H4 (cell line): ENCODE data around the gene NELFCD. TPM values are rescaled to one million over a fixed set of nuclear protein-coding genes. Genes with fewer than 3 reads are reported as not detected.
"Not testable (repeated sequence)": the region's sequence is repeated elsewhere in the genome, so short reads cannot be mapped to it uniquely, and the experiment has no call there.

ENCODE experiments used
- DNase-seq: peaks from one replicate; pipeline ENCODE4 v3.0.0-alpha.2; 2015; ENCODE audit warnings: low spot score
- total RNA-seq: library from RNA; depleted of rRNA; stranded (reverse); fragments of >200 nt; shearing (Covaris generic); gene quantifications from 2 replicates; pipeline ENCODE4 v1.2.3, GENCODE V29; 2014; rRNA removed

NELFCD gene
- total RNA-seq = 19.0 and 44.2 TPM in 2 replicates

DNA sequence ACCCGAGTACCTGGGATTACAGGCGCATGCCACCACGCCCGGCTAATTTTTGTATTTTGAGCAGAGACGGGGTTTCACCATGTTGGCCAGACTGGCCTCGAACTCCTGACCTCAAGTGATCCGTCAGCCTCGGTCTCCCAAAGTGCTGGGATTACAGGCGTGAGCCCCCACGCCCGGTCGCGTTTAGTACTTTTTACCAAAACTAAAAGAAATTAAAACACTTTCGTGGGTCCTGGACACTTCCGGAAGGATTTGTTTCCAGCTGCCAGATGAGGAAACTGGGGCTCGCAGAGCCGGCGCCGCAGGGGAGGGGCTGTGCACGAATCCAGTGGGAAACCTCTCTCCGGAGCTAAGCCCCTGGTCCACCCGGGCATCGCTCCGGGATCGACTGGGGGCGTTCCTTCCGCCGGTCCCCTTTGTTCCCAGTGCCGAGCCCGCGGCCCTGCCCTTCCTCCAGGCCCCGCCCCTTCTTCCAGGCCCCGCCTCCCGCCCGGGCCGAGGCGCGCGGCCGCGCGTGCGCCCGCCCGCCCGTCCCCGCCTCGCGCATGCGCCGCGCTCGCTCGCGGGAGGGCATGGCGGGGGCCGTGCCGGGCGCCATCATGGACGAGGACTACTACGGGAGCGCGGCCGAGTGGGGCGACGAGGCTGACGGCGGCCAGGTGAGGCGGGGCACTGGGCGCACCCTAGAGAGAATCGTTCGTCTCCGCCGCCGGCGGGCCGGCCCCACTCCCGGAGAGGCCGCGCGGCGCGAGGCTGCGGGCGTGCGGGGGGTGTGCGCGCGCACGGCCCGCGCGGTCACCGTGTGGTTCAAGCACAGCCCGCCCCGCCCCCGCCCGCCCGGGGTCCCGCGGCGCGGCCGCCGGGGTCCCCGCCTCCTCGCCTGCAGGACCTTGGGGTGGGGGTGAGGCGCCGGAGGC is at the start of gene NELFCD:
NELFCD (plus strand) TSS at position 546 of the 917 bp plus-strand sequence; CDS start at position 600, 54 bp downstream.
- DNase-seq = peak; percentile 60

DNA sequence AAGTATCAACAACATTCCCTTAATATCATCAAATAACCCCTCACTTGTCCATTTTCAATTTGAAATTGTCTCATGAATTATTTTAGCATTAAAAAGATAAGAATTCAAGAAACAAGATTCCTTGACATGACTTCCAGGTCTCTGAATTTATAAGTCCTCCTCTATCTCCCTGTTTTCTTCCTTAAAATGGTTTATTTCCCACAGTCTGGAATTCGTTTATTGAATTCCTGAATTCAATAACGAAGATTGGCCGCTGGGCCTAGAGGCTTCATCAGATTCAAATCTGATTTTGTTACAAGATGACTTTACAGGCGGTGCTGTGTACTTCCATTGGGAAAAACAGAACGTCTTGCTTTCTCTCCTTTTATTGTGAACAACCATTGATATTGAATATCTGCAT is 48.9 kb upstream of the NELFCD start:
- no peak for DNase-seq

DNA sequence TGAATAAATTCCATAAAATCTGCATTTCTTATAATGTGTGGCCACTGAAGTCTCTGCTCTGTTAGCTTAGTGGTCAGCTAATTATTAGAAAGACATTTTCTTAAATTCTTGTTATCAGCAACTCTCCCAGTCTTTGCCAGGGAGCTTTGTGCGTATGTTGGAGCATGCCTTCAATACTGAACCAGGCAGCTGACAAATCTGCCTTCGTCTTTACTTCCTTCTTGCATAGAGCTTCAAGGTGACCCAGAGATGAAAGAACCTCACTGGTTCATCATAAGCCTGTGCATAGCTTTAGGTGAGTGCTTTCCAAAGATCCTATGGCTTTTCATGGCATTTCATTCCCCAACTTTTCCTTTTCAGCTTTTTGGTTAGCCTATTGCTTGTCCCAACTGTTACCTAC is 43.0 kb upstream of the NELFCD start:
- no peak for DNase-seq

DNA sequence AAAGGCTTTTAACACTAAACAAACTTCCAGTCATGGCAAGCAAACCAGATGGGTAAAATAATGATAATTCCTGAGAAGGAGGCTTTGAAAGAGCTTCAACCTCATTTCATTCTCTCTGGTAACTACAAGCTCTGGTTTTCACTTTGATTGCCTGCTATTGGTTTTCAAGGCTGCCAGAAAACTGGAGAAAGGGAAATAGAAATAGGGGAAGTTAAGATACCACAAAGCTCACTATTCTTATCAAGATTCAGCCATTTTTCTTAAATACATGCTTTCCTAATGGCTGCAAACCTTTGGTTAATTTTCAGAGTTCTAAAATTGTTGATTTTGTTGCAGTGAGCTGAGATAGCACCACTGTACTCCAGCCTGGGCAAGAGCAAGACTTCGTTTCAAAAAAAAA is 42.5 kb upstream of the NELFCD start:
- DNase-seq = no peak

GRCh38 chr20:58941471-58941870 is 39.6 kb upstream of the NELFCD start:
- DNase-seq = no peak

DNA sequence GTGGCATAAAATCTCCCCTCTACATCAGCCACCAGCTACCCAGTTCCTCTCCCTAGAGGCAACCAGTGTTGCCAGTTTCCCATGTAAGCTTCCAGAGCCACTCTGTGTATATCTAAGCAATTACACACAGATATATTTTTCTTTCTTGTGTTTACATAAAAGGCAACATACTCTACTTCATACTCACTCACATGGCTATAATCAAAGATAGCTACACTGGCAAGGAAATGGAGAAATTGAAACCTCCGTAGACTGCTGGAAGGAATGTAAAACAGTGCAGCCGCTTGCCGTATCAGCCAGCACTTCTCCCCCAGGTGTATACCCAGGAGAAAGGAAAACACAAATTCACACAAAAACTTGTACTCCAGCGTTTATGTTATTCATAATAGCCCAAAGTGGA is 38.5 kb upstream of the NELFCD start:
- no peak for DNase-seq

DNA sequence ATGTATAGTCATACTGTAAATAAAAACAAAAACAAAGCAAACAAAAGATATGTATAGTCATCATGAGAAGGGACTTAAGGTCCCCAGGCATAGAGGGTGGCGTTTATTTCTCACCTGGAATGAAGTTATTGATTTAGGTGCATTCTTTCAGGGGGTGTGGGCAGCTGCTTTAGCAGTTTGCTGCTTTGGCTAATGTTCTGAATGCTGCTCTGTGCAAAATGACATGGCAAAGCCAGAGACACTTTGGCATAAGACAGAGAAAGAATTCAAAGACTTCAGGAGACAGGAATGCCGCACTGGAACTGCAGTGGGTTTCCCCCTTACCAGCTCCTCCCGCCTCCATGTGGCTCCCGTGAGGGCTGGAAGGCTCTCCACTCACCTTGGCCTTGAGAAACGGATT is 36.4 kb upstream of the NELFCD start:
- DNase-seq = no peak

GRCh38 chr20:58945965-58946631 is 35.0 kb upstream of the NELFCD start:
- no peak for DNase-seq

DNA sequence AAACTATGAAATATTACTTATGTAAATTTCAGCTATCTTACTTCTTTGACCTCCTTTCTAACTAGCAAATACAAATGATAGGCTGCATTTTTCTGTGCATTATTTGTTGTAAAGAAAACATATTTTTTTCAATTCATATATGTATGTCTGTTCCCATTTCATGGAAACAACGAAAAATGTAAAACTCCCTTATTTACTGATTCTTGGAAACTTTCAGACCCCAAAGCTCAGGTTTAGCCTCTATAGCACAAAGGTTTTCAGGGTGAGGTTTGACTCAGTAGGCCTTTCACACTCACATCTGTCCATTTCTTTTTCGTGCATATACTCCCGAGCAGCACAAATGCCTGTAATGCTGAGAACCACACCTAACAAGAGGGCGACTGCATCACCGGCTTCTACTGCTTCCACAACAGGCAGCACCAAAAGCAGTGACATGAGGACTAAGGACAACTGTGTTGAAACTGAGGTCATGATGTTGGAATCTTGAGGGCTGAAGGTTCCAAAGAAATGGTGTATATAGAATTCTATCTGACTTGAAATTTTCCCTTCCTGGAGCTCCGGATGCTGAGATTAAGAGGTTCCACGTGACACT is 33.2 kb upstream of the NELFCD start:
- not testable (repeated sequence) for DNase-seq

- no peak for DNase-seq
Measured at GRCh38 chr20:58950603-58951002, 30.5 kb upstream of the NELFCD start.

GRCh38 chr20:58953050-58953449 is 28.0 kb upstream of the NELFCD start:
- DNase-seq = no peak

GRCh38 chr20:58956078-58956477 is 25.0 kb upstream of the NELFCD start:
- no peak for DNase-seq

DNA sequence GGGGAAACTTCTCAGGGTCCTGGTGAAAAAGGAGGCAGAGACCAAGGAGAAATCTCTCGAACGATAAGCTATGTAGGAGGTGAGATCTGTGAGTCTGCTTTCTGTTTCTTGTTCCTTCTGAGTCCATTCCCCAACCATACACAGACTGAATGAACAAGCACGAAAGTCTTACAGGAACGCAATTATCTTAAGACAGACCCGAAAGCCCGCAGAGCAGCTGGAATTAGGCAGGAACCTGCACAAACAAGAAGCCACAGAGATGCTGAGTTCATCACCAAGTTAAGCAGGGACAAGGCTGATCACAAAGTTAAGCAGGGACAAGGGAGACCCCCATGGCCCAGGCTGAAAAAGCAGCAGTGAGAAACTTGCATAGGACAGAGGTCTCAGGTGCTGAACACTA is 21.4 kb upstream of the NELFCD start:
- no peak for DNase-seq

- DNase-seq = no peak
Measured at GRCh38 chr20:58963060-58963584, 17.9 kb upstream of the NELFCD start.

- DNase-seq = not testable (repeated sequence)
Measured at GRCh38 chr20:58963922-58964321, 17.1 kb upstream of the NELFCD start.

- no peak for DNase-seq
Measured at GRCh38 chr20:58965270-58966064, 15.6 kb upstream of the NELFCD start.

- no peak for DNase-seq
Measured at GRCh38 chr20:58967652-58968429, 13.2 kb upstream of the NELFCD start.

- DNase-seq = no peak
Measured at GRCh38 chr20:58969439-58969838, 11.6 kb upstream of the NELFCD start.

- DNase-seq = no peak
Measured at GRCh38 chr20:58970146-58970545, 10.9 kb upstream of the NELFCD start.

DNA sequence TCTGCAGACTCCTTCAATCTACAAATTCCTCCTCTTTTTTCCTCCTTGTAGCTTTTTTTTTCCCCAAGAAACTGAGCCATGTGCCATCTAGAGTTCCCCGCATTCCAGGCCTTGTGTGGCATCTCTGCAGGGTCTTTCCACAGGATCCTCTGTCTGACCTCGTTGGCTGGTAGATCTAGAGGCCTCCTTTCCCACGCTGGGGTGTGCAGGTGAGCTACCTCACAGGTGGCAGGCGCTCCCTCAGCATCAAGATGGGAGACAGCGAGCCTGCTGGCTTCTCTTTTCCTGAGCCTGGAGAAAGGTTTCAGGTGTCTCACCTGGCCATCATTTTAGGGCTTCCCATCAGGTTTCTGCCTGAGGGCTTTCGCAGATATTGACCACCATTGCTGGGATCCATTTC is 9.6 kb upstream of the NELFCD start:
- DNase-seq = no peak

GRCh38 chr20:58973179-58973578 is 7.9 kb upstream of the NELFCD start:
- no peak for DNase-seq
